Measurements from ENCODE around the gene MRPL47. TPM values are rescaled to one million over a fixed set of nuclear protein-coding genes. Genes with fewer than 3 reads are reported as not detected.

MRPL47 gene
- total RNA-seq, 1 experiment from 2014 or later = 56.1 TPM

GRCh38 chr3:179599531-179599930, 4.9 kb downstream of the MRPL47 start:
- Histone ChIP-seq H3K9me3 (ENCODE audit: insufficient read depth, low read depth) (no peaks in the 10 kb centered on the region), H3K4me2 (no peak overlapping the region), H3K36me3 (ENCODE audit: low read depth) (peaks cover 55% of the 10 kb centered on the region), H3K4me1 (replicated peaks; ENCODE audit: insufficient read depth) (peaks cover 13% of the 10 kb centered on the region), H2AFZ (no peak overlapping the region), H3K79me2 (ENCODE audit: low read depth) (peaks cover 25% of the 10 kb centered on the region), H3K9me2 (ENCODE audit: insufficient read depth) (no peaks in the 10 kb centered on the region), H3K4me3 (no peak overlapping the region), H4K20me1 (ENCODE audit: insufficient read depth) (0 out of 2 replicates have a peak, but pooled peaks cover 13% of the 10 kb centered on the region), H3K27ac (no peak overlapping the region), H3F3A (ENCODE audit: insufficient read depth, low read depth) (no peaks in the 10 kb centered on the region), H3K27me3 (ENCODE audit: insufficient read depth, low read depth) (no peaks in the 10 kb centered on the region)
- intact Hi-C loops (cut with micrococcal nuclease; ENCODE audit: unreplicated experiment) = no loop called here
- no peak for DNase-seq
- no TSS peak for BruUV-seq (replicated peaks)
- POLR2A ChIA-PET (ENCODE audit: unreplicated experiment) = no interaction called here
- TF ChIP-seq CTCF (conservative IDR thresholded peaks at IDR 0.05) (no peak), EZH2 (IDR thresholded peaks at IDR 0.05; ENCODE audit: low read depth) (no peak)
- CTCF ChIA-PET = no interaction called here

- Histone ChIP-seq H3K9me3 (ENCODE audit: insufficient read depth, low read depth) (no peaks in the 10 kb centered on the region), H3K27ac (no peak overlapping the region), H3K36me3 (ENCODE audit: low read depth) (peaks cover 60% of the 10 kb centered on the region), H3K4me1 (replicated peaks; ENCODE audit: insufficient read depth) (no peaks in the 10 kb centered on the region), H3K4me3 (no peak overlapping the region), H2AFZ (no peak overlapping the region), H3F3A (ENCODE audit: insufficient read depth, low read depth) (peaks cover 5% of the 10 kb centered on the region; the same call in 1 of the 2 replicates), H3K9me2 (ENCODE audit: insufficient read depth) (no peaks in the 10 kb centered on the region), H3K4me2 (no peak overlapping the region), H4K20me1 (ENCODE audit: insufficient read depth) (0 out of 2 replicates have a peak, but pooled peaks cover 9% of the 10 kb centered on the region), H3K79me2 (ENCODE audit: low read depth) (no peaks in the 10 kb centered on the region), H3K27me3 (ENCODE audit: insufficient read depth, low read depth) (no peaks in the 10 kb centered on the region)
- CTCF ChIA-PET = no interaction called here
- POLR2A ChIA-PET (ENCODE audit: unreplicated experiment) = interaction anchor here (0.5 to 0.6 kb wide), 2 partner anchors 184 to 1384 kb away, joined by 4 to 5 read pairs; no protein-coding TSS in a partner anchor
- TF ChIP-seq CTCF (conservative IDR thresholded peaks at IDR 0.05) (no peak), EZH2 (IDR thresholded peaks at IDR 0.05; ENCODE audit: low read depth) (no peak)
- DNase-seq = no peak
- intact Hi-C loops (cut with micrococcal nuclease; ENCODE audit: unreplicated experiment) = no loop called here
- no TSS peak for BruUV-seq (replicated peaks)
Measured at GRCh38 chr3:179591313-179591712, 13.1 kb downstream of the MRPL47 start.

GRCh38 chr3:179590669-179591068, 13.8 kb downstream of the MRPL47 start:
- Histone ChIP-seq H3K4me1 (replicated peaks; ENCODE audit: insufficient read depth) (no peaks in the 10 kb centered on the region), H2AFZ (no peak overlapping the region), H3K4me2 (no peak overlapping the region), H3K9me3 (ENCODE audit: insufficient read depth, low read depth) (no peaks in the 10 kb centered on the region), H3K9me2 (ENCODE audit: insufficient read depth) (no peaks in the 10 kb centered on the region), H3K79me2 (ENCODE audit: low read depth) (no peaks in the 10 kb centered on the region), H3K4me3 (no peak overlapping the region), H3K27me3 (ENCODE audit: insufficient read depth, low read depth) (no peaks in the 10 kb centered on the region), H4K20me1 (ENCODE audit: insufficient read depth) (0 out of 2 replicates have a peak, but pooled peaks cover 9% of the 10 kb centered on the region), H3K27ac (no peak overlapping the region), H3K36me3 (ENCODE audit: low read depth) (peaks cover 54% of the 10 kb centered on the region), H3F3A (ENCODE audit: insufficient read depth, low read depth) (peaks cover 5% of the 10 kb centered on the region; the same call in 1 of the 2 replicates)
- TF ChIP-seq CTCF (conservative IDR thresholded peaks at IDR 0.05) = no peak
- no peak for TF ChIP-seq EZH2 (IDR thresholded peaks at IDR 0.05; ENCODE audit: low read depth)
- ChIA-PET POLR2A (ENCODE audit: unreplicated experiment) (interaction anchor here (0.5 to 0.6 kb wide), 2 partner anchors 184 to 1385 kb away, joined by 4 to 5 read pairs; no protein-coding TSS in a partner anchor), CTCF (no interaction called here)
- BruUV-seq (replicated peaks) = no TSS peak
- DNase-seq = no peak
- intact Hi-C loops (cut with micrococcal nuclease; ENCODE audit: unreplicated experiment) = no loop called here
